Lower lobe of right lung (tissue), 2 donors: ENCODE measurements around the gene NMUR1. TPM values are rescaled to one million over a fixed set of nuclear protein-coding genes. Genes with fewer than 3 reads are reported as not detected.
A peak's percentile ranks its signal among the peaks of the same experiment; 100 is the strongest.
"Not testable (repeated sequence)": the region's sequence is repeated elsewhere in the genome, so short reads cannot be mapped to it uniquely, and the experiment has no call there.

ENCODE experiments used
- ATAC-seq, 2 donors: fragments of 200-7000 bp; cut with Tn5 transposase; one replicate each; pipeline ENCODE4 v1.9.1; 2020 to 2022; ENCODE audit warnings: mild to moderate bottlenecking in 2 of 2, moderate library complexity in 2 of 2
- DNase-seq: peaks from one replicate; pipeline ENCODE4 v3.0.0-alpha.2; 2020
- H3K27ac ChIP-seq: fragments of 200-600 bp; one replicate; pipeline ENCODE4 v1.8.0; 2022
- H3K27me3 ChIP-seq: fragments of 200-600 bp; one replicate; pipeline ENCODE4 v1.8.0; 2022; ENCODE audit warnings: low read depth
- H3K36me3 ChIP-seq: fragments of 200-600 bp; one replicate; pipeline ENCODE4 v1.8.0; 2022; ENCODE audit warnings: mild to moderate bottlenecking
- H3K4me1 ChIP-seq: fragments of 200-600 bp; one replicate; pipeline ENCODE4 v1.8.0; 2022
- H3K4me3 ChIP-seq: fragments of 200-600 bp; one replicate; pipeline ENCODE4 v1.8.0; 2022; ENCODE audit warnings: mild to moderate bottlenecking
- H3K9me3 ChIP-seq: fragments of 200-600 bp; one replicate; pipeline ENCODE4 v1.8.0; 2022
- CTCF ChIP-seq: fragments of 200-600 bp; IDR thresholded peaks from one replicate; pipeline ENCODE4 v1.8.0; 2022; ENCODE audit warnings: antibody characterized with exemption, mild to moderate bottlenecking
- intact Hi-C: fragments of 100-400 bp; cut with DNase I; formaldehyde crosslinking; loops from one replicate; pipeline ENCODE4 v1.11.0; 2022
- total RNA-seq: library from RNA; stranded (reverse); fragmentation: NEBNext Ultra II Directional; extraction: Animal tissue kit (Norgen Biotek cat#: 25700); gene quantifications from one replicate; pipeline ENCODE4 v1.2.1, GENCODE V29; 2021
- donor health status: DM: no; HTN: yes; CAD: no; lungs with severe emphysema.

Gene NMUR1
- total RNA-seq, 1 donor from 2014 or later = 4.4 TPM

GRCh38 chr2:231556981-231557380, 26.7 kb upstream of the NMUR1 start:
- Histone ChIP-seq H3K27ac (peak overlapping the region; percentile 62), H3K4me1 (peaks cover 24% of the 10 kb centered on the region), H3K27me3 (no peaks in the 10 kb centered on the region), H3K36me3 (no peaks in the 10 kb centered on the region), H3K4me3 (no peak overlapping the region), H3K9me3 (peaks cover 11% of the 10 kb centered on the region)
- ATAC-seq = peak in 1 of 2 donors; percentile 4
- peak; percentile 30 for DNase-seq
- intact Hi-C loops = no loop called here
- no peak for TF ChIP-seq CTCF

- H3K9me3 ChIP-seq = peaks cover 11% of the 10 kb centered on the region
These were observed 26.3 kb upstream of the NMUR1 start for GRCh38 chr2:231556496-231556895.

GRCh38 chr2:231554748-231555545, 24.7 kb upstream of the NMUR1 start:
- intact Hi-C loops = no loop called here
- Histone ChIP-seq H3K4me3 (peak overlapping the region; percentile 40), H3K27me3 (no peaks in the 10 kb centered on the region), H3K4me1 (peaks cover 24% of the 10 kb centered on the region), H3K36me3 (no peaks in the 10 kb centered on the region), H3K27ac (peak overlapping the region; percentile 81), H3K9me3 (peaks cover 11% of the 10 kb centered on the region)
- no peak for TF ChIP-seq CTCF
- DNase-seq (peak; percentile 85), ATAC-seq (peak; percentile 74 to 84)

More at GRCh38 chr2:231556496-231556895, 26.3 kb upstream of the NMUR1 start:
- H3K4me3 ChIP-seq, DNase-seq, H3K36me3 ChIP-seq, H3K27me3 ChIP-seq, ATAC-seq, intact Hi-C loops, H3K27ac ChIP-seq: not testable (repeated sequence)
- peaks cover 24% of the 10 kb centered on the region for H3K4me1 ChIP-seq

- peaks cover 11% of the 10 kb centered on the region for H3K9me3 ChIP-seq
- no peak for TF ChIP-seq CTCF
- H3K4me1 ChIP-seq = peaks cover 24% of the 10 kb centered on the region
- H3K4me3 ChIP-seq = peak overlapping the region; percentile 40
- DNase-seq (no peak), ATAC-seq (peak in 1 of 2 donors; percentile 4)
- no peaks in the 10 kb centered on the region for H3K27me3 ChIP-seq
- no peaks in the 10 kb centered on the region for H3K36me3 ChIP-seq
- intact Hi-C loops = no loop called here
- peak overlapping the region; percentile 81 for H3K27ac ChIP-seq
These were observed 24.1 kb upstream of the NMUR1 start for GRCh38 chr2:231554327-231554726.

GRCh38 chr2:231552752-231553151, 22.5 kb upstream of the NMUR1 start:
- Histone ChIP-seq H3K27ac (no peak overlapping the region), H3K36me3 (no peaks in the 10 kb centered on the region), H3K27me3 (no peaks in the 10 kb centered on the region), H3K4me1 (peaks cover 23% of the 10 kb centered on the region), H3K4me3 (no peak overlapping the region), H3K9me3 (peaks cover 11% of the 10 kb centered on the region)
- TF ChIP-seq CTCF = no peak
- intact Hi-C loops = no loop called here
- no peak for DNase-seq
- ATAC-seq = no peak
